Spleen (tissue), 7 donors: ENCODE measurements around the gene ENDOG.

Experiments used
- CTCF ChIP-seq, 11 experiments: fragments of 200-600 bp in 7 of 11; fragments of 450-650 bp in 4 of 11; sonication (generic) in 4 of 11; IDR thresholded peaks in 8 of 11; conservative IDR thresholded peaks in 3 of 11; 1 replicate in 7 of 11; 2 replicates in 4 of 11; pipeline versions ENCODE4 v1.4.0 to v1.8.0; 2016 to 2021; ENCODE audit warnings: antibody characterized with exemption in 11 of 11, inconsistent platforms in 4 of 11, mild to moderate bottlenecking in 1 of 11
- POLR2A ChIP-seq, 3 donors: fragments of 450-650 bp; IDR thresholded peaks; one replicate each; pipeline ENCODE4 v1.5.1; 2017; ENCODE audit warnings: antibody characterized with exemption in 3 of 3, mild to moderate bottlenecking in 1 of 3
- POLR2AphosphoS5 ChIP-seq, 3 donors: sonication (generic); formaldehyde crosslinking; IDR thresholded peaks; one replicate each; pipeline ENCODE4 v1.5.1; 2017; ENCODE audit warnings: antibody characterized with exemption in 3 of 3
- donor health status: DM: no; HTN: no; CAD: no; lungs with moderate emphysema.
- donor health status: DM: no; HTN: no; CAD: no.
- donor health status: DM: no; HTN: no; CAD: no.

DNA sequence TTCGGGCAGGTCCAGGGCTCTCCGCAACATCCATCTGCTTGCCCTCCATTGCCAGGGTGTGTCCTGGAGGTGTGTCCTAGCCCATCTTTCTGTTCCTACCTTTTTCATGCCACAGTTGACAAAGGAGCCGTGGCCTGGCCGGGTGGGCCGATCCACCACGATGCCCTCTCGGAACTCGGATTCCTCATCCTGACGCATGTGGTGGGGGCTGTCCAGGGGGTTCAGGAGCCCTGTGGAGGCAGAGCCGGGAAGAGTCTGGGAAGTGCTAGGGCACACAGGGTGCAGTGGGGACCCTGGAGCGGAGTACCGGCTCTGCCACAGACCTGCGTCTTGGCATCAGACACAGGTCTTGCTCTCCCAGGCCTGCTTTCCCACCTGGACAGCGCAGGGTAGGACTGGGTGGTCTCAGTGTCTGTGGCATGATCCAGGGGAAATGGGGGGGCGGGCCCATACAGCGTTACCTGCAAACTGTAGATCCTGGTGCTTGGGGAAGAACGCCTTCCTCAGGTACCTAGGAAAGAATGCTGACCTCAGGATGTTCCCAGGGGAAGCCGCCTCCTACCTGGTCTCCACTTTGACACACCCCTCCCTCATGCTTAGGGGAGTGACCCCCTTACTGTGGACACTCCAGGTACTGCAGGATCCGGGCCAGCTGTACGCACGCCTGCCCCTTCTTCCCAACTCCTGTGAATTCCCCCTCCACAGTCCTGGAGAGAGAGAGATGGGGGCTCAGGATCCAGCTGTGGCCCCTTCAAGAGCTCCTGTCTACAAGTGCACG lies 7.8 kb downstream of the ENDOG start:
- TF ChIP-seq POLR2A (IDR thresholded peaks at IDR 0.05) (no peak), CTCF (IDR thresholded peaks at IDR 0.05 in 8 of 11, conservative IDR thresholded peaks at IDR 0.05 in 3 of 11) (no peak), POLR2AphosphoS5 (IDR thresholded peaks at IDR 0.05) (peak in 1 of 3 donors; percentile 34)
